ENCODE results near the gene CENPX.

Gene CENPX

GRCh38 chr17:82023447-82024241 is 966 bp upstream of the CENPX start:
- DNase-seq (ENCODE audit: low read depth), result no peak

- DNase-seq (ENCODE audit: low read depth), result peak; percentile 97
Measured at GRCh38 chr17:82022981-82023446, 336 bp upstream of the CENPX start, which contains the start of gene LRRC45. TSS of gene LRRC45 (plus strand) at chr17:82023305. CDS start at chr17:82023644, 339 bp downstream.

- DNase-seq (ENCODE audit: low read depth), result no peak
Measured at GRCh38 chr17:82021900-82022309, 773 bp downstream of the CENPX start.

- DNase-seq (ENCODE audit: low read depth), result no peak
Measured at GRCh38 chr17:82021107-82021899, 1.4 kb downstream of the CENPX start.

DNA sequence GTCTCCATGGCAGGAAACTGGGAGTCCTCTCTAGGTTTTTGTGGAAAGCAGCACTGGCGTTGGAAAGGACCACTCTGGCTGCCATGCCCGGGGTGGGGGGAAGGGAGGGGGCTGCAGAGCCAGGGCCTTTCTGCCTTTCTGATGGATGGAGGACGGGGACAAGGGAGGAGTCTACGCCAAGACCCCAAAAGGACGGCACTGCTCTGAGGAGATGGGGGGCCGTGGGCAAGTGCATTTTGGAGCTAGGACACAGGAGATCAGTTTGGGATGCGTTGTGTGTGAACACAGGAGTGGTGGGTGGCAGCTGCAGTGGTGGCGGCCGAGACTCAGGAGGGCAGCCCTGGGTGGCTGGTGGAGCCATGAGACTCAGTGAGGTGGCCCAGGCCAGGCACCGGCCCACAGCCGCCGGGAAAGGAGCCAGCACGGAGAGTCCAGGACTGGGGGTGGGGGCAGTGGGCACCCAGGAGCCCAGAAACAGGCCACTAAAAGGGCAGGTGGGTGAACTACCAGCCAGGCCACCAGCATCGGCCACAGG is 2.0 kb downstream of the CENPX start:
- DNase-seq (ENCODE audit: low read depth), result no peak

GRCh38 chr17:82019690-82020571 is 2.7 kb downstream of the CENPX start:
- no peak for DNase-seq (ENCODE audit: low read depth)

GRCh38 chr17:82018989-82019689 is 3.5 kb downstream of the CENPX start:
- DNase-seq (ENCODE audit: low read depth), result no peak

DNA sequence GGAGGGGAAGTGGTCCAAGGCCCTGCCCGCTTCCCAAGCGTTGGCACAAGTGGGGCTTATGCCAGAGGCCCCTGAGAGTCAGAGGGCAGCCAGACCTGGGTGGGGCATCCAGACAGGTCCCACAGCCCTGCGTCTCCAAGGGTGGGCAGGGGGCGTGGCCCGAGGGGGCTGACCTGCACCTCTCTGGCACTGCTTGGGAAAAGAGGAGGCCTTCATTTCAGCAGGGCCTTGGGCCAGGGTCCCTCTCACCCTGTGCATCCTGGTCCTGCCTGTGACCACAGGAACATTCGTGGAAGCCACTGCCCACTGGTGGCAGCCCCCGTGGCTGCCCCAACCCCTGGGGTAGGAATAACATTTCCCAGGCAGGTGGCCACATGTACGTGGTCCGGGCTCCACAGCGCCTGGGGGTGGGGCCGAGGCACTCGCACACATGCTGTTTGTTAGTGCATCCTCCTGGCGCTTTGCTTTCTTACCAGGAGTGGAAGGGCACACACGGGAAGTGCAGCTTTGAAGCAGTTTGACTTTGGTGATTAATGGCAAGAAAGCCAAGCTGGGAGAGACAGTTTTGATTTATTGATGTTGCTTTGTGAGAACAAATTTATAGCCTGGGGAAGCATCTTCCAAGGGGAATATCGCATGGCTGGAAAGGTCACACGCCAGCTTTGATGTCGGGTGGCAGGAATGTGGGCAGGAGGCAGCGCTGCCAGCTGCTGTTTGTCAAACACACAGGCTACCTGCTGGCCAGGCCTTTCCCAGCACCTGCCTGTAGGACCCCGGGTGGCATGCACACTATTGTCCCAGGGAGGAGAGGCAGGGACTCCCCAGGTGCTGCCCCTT is 4.3 kb downstream of the CENPX start:
- DNase-seq (ENCODE audit: low read depth), result no peak

DNA sequence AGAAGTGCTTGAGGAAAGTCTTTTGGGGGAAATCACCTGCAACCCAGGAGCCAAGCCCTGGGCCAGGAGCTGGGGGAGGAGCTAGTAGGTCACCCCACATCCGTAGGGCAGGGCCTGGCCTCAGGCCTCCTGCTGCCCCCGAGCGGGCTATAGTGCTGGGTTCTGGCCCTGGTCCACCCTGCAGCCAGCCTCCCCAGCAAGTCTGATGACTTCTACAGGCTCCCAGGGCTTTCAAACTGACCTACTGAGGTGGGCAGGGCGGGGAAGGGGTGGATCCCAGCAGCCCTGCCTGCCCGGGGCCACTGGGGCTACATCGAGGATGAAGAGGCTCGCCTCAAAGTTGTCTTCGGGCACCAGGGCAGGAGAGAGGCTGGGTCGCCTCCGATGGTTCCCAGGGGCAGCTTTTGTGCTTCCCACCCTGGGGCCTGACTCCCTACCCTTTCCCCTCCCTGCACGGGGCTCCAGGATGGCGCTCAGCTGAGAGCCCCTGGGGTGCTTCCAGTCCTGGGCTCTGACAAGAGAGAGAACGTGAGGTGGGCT is 5.0 kb downstream of the CENPX start:
- no peak for DNase-seq (ENCODE audit: low read depth)

DNA sequence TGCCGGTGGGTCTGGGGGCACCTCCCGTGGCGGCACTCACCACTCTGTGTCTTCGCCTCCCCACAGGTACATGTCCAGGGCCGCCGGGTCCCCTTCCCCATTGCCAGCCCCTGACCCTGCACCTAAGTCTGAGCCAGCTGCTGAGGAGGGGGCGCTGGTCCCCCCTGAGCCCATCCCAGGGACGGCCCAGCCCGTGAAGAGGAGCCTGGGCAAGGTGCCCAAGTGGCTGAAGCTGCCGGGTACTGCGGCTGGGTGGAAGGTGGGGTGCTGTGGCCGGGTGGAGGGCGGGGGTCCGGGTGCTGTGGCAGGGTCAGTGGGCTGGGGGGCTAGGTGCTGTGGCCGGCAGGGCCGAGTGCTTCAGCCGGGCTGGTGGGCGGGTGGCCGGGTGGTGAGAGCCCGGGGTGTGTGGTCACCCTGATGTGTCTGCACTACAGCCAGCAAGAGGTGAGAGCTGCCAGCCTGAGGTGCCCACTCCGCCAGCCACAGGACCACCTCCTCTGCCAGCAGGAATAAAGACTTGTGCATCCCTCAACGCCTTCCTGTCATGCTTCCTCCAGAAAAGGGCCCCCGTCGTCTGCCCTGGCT is 5.7 kb downstream of the CENPX start:
- no peak for DNase-seq (ENCODE audit: low read depth)

GRCh38 chr17:82016061-82016874 is 6.4 kb downstream of the CENPX start:
- no peak for DNase-seq (ENCODE audit: low read depth)

- no peak for DNase-seq (ENCODE audit: low read depth)
Measured at GRCh38 chr17:82015311-82015971, 7.2 kb downstream of the CENPX start.

GRCh38 chr17:82014971-82015310 is 7.7 kb downstream of the CENPX start:
- DNase-seq (ENCODE audit: low read depth), result no peak

- DNase-seq (ENCODE audit: low read depth), result no peak
Measured at GRCh38 chr17:82014432-82014831, 8.2 kb downstream of the CENPX start.

- no peak for DNase-seq (ENCODE audit: low read depth)
Measured at GRCh38 chr17:82013772-82014321, 8.8 kb downstream of the CENPX start.

GRCh38 chr17:82013341-82013740 is 9.3 kb downstream of the CENPX start:
- no peak for DNase-seq (ENCODE audit: low read depth)

- DNase-seq (ENCODE audit: low read depth), result no peak
Measured at GRCh38 chr17:82012640-82013295, 9.9 kb downstream of the CENPX start.

Measured in non-pigmented ciliary epithelial cell (primary cell).